ENCODE data around the gene FGL2. TPM values are rescaled to one million over a fixed set of nuclear protein-coding genes. Genes with fewer than 3 reads are reported as not detected.

Gene FGL2, protein sequence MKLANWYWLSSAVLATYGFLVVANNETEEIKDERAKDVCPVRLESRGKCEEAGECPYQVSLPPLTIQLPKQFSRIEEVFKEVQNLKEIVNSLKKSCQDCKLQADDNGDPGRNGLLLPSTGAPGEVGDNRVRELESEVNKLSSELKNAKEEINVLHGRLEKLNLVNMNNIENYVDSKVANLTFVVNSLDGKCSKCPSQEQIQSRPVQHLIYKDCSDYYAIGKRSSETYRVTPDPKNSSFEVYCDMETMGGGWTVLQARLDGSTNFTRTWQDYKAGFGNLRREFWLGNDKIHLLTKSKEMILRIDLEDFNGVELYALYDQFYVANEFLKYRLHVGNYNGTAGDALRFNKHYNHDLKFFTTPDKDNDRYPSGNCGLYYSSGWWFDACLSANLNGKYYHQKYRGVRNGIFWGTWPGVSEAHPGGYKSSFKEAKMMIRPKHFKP
- total RNA-seq = 0.63 TPM

GRCh38 chr7:77199013-77199966, at the start of gene FGL2:
Gene FGL2 (minus strand): TSS chr7:77199819. CDS start chr7:77199793, 26 bp downstream.

Other genes with a start within 250 kb of the FGL2 start
- gene SPDYE17, start 167.5 kb downstream of the FGL2 start, total RNA-seq = not detected
- gene SPDYE18, start 137.3 kb downstream of the FGL2 start, total RNA-seq = 0.94 TPM
- 23.5 TPM for gene CCDC146, start 77.2 kb downstream of the FGL2 start, total RNA-seq
- gene GSAP, start 216.5 kb upstream of the FGL2 start, total RNA-seq = 12.5 TPM